BJ (cell line): ENCODE results near the gene PDE6A. TPM values are rescaled to one million over a fixed set of nuclear protein-coding genes. Genes with fewer than 3 reads are reported as not detected.

Experiments used
- CTCF ChIA-PET: fragments of 350-600 bp; formaldehyde crosslinking; extraction: SDS; loops from one replicate; lab custom pipeline; 2021; ENCODE audit warnings: antibody characterized with exemption, inconsistent platforms; lab: Yijun Ruan, JAX
- POLR2A ChIA-PET: fragments of 300-600 bp; sonication (Branson Sonifier 250); formaldehyde crosslinking; extraction: SDS; loops from one replicate; lab custom pipeline; 2021; ENCODE audit warnings: antibody characterized with exemption; lab: Charles Lee
- DNase-seq: peaks from one replicate; pipeline ENCODE4 v3.0.0-alpha.2; 2011; ENCODE audit warnings: low read depth
- H3K27me3 ChIP-seq: 2 replicates; pipeline ENCODE4 v1.6.0; 2011; ENCODE audit warnings: low read length; ENCODE audit not compliant: control insufficient read depth, insufficient read depth
- H3K36me3 ChIP-seq: 2 replicates; pipeline ENCODE4 v1.5.1; 2011; ENCODE audit warnings: low read length; ENCODE audit not compliant: control insufficient read depth, insufficient read depth
- H3K4me3 ChIP-seq: 2 replicates; pipeline ENCODE4 v1.5.1; 2011; ENCODE audit warnings: low read depth, mild to moderate bottlenecking, control low read depth, low read length
- CTCF ChIP-seq: IDR thresholded peaks from 2 replicates; pipeline ENCODE4 v1.5.1; 2011; ENCODE audit warnings: low read depth, mild to moderate bottlenecking, control low read depth, inconsistent platforms, low read length, moderate library complexity; ENCODE audit not compliant: insufficient read depth
- polyA plus RNA-seq: library from polyadenylated mRNA; depleted of rRNA; stranded (reverse); fragments of >200 nt; gene quantifications from 2 replicates; pipeline ENCODE4 v1.2.3, GENCODE V29; 2011

The PDE6A gene
- polyA plus RNA-seq, 1 experiment = not detected

- Histone ChIP-seq H3K36me3 (no peaks in the 10 kb centered on the region), H3K4me3 (no peak overlapping the region), H3K27me3 (no peaks in the 10 kb centered on the region)
- no peak for TF ChIP-seq CTCF
- DNase-seq = no peak
- ChIA-PET CTCF (interaction anchor here (1.1 to 11.1 kb wide), 3 partner anchors 27 to 129 kb away, joined by 3 to 269 read pairs (median 5); no protein-coding TSS in a partner anchor), POLR2A (no interaction called here)
Observed at GRCh38 chr5:149963729-149964128, 19.1 kb upstream of the PDE6A start.

GRCh38 chr5:149962601-149963300, 18.2 kb upstream of the PDE6A start:
- CTCF ChIA-PET = interaction anchor here (0.8 to 11.1 kb wide), 16 partner anchors 9 to 255 kb away, joined by 3 to 269 read pairs (median 5); no protein-coding TSS in a partner anchor
- Histone ChIP-seq H3K27me3 (no peaks in the 10 kb centered on the region), H3K4me3 (no peak overlapping the region), H3K36me3 (no peaks in the 10 kb centered on the region)
- no peak for TF ChIP-seq CTCF
- no peak for DNase-seq
- POLR2A ChIA-PET = interaction anchor here (0.5 kb wide), 1 partner anchor 336 kb away, joined by 4 read pairs; no protein-coding TSS in a partner anchor

GRCh38 chr5:149961957-149962409, 17.4 kb upstream of the PDE6A start:
- POLR2A ChIA-PET = interaction anchor here (0.5 kb wide), 1 partner anchor 336 kb away, joined by 4 read pairs; no protein-coding TSS in a partner anchor

GRCh38 chr5:149961186-149961685, 16.6 kb upstream of the PDE6A start:
- no peak for TF ChIP-seq CTCF
- ChIA-PET POLR2A (interaction anchor here (0.7 kb wide), 1 partner anchor 12 kb away, joined by 3 read pairs; no protein-coding TSS in a partner anchor), CTCF (interaction anchor here (0.7 to 11.1 kb wide), 14 partner anchors 22 to 257 kb away, joined by 3 to 269 read pairs (median 6); no protein-coding TSS in a partner anchor)
- Histone ChIP-seq H3K36me3 (no peaks in the 10 kb centered on the region), H3K4me3 (peak overlapping the region; percentile 78), H3K27me3 (no peaks in the 10 kb centered on the region)
- no peak for DNase-seq

More at GRCh38 chr5:149961957-149962409, 17.4 kb upstream of the PDE6A start:
- H3K27me3 ChIP-seq = no peaks in the 10 kb centered on the region
- peak; percentile 66 for TF ChIP-seq CTCF
- no peaks in the 10 kb centered on the region for H3K36me3 ChIP-seq
- no peak overlapping the region for H3K4me3 ChIP-seq
- CTCF ChIA-PET = interaction anchor here (0.6 to 11.1 kb wide), 19 partner anchors 10 to 322 kb away, joined by 3 to 269 read pairs (median 5); no protein-coding TSS in a partner anchor
- no peak for DNase-seq
